ENCODE measurements around the gene USP36. TPM values are rescaled to one million over a fixed set of nuclear protein-coding genes. Genes with fewer than 3 reads are reported as not detected.

USP36 gene
- total and polyA plus RNA-seq, 12 donors, result 13.9 to 69.1 (median 45.5) TPM

DNA sequence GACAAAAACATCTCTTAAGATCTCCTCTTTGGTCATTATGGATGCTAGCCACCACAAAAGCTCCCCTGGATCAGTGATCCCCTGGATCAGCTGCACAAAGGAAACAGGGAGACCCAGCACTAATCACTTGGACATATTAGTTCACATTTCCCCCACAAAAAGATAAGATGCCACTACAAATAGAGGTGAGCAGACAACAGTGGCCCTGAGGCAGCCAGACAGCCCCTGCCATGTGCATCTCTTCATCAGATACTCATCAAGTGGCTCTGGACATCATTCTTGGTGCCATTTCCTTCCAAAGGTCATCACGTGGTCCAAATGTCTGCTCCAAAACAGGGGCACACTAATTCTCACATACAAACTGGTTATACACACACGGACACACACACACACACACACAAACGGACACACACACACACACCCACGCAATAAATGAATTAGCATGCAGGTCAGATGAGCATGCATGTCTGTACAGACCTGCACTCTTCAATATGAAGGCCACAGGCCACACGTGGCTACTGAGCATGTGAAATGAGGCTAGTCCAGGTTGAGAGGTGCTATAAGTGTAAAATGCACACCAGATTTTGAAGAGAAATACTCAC lies 4.1 kb downstream of the USP36 start:
- Histone ChIP-seq H3K27me3 (no peaks in the 10 kb centered on the region), H3K27ac (no peak overlapping the region), H3K9me3 (replicated peaks in 1 of 3) (no peaks in the 10 kb centered on the region), H3K36me3 (replicated peaks in 1 of 2) (peaks cover 0 to 66% of the 10 kb centered on the region in 2 donors), H3K4me1 (replicated peaks in 1 of 2) (peaks cover 10 to 15% of the 10 kb centered on the region in 2 donors), H3K4me3 (no peak overlapping the region)
- 51 to 69% (median 67%) methylated on average over 5 of the region's 5 CpGs for WGBS, 4 donors
- no peak for DNase-seq
- TF ChIP-seq POLR2A (IDR thresholded peaks at IDR 0.05), result no peak
- TF ChIP-seq, protein P1, sequence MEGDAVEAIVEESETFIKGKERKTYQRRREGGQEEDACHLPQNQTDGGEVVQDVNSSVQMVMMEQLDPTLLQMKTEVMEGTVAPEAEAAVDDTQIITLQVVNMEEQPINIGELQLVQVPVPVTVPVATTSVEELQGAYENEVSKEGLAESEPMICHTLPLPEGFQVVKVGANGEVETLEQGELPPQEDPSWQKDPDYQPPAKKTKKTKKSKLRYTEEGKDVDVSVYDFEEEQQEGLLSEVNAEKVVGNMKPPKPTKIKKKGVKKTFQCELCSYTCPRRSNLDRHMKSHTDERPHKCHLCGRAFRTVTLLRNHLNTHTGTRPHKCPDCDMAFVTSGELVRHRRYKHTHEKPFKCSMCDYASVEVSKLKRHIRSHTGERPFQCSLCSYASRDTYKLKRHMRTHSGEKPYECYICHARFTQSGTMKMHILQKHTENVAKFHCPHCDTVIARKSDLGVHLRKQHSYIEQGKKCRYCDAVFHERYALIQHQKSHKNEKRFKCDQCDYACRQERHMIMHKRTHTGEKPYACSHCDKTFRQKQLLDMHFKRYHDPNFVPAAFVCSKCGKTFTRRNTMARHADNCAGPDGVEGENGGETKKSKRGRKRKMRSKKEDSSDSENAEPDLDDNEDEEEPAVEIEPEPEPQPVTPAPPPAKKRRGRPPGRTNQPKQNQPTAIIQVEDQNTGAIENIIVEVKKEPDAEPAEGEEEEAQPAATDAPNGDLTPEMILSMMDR (IDR thresholded peaks at IDR 0.05), result no peak
- intact Hi-C loops (cut with DNase I), result no loop called here

- intact Hi-C loops (cut with DNase I), result no loop called here
- WGBS, 4 donors, result 85 to 94% (median 92%) methylated on average over 8 of the region's 8 CpGs
- Histone ChIP-seq H3K4me3 (no peak overlapping the region), H3K36me3 (replicated peaks in 1 of 2) (peaks cover 0 to 85% of the 10 kb centered on the region in 2 donors), H3K9me3 (replicated peaks in 1 of 3) (no peaks in the 10 kb centered on the region), H3K27me3 (no peaks in the 10 kb centered on the region), H3K27ac (no peak overlapping the region), H3K4me1 (replicated peaks in 1 of 2) (peaks cover 8 to 13% of the 10 kb centered on the region in 2 donors)
- no peak for DNase-seq
- TF ChIP-seq, protein P1 (IDR thresholded peaks at IDR 0.05), result no peak
- no peak for TF ChIP-seq POLR2A (IDR thresholded peaks at IDR 0.05)
Measured at GRCh38 chr17:78834571-78834970, 6.0 kb downstream of the USP36 start.

DNA sequence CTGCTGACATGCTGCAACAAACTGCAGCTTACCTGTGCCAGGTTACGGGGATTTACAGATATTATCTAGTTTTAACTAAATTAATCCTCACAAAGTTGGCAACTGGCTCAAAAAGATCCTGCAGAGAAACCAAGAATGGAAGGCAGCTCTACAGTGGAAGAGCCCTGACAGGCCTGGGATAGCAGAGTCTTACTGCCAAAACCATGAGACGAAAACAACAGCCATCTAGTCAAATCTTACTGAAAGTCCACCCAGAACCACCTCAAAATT lies 8.1 kb downstream of the USP36 start:
- Histone ChIP-seq H3K4me3 (no peak overlapping the region), H3K27me3 (no peaks in the 10 kb centered on the region), H3K36me3 (replicated peaks in 1 of 2) (peaks cover 0 to 95% of the 10 kb centered on the region in 2 donors), H3K4me1 (replicated peaks in 1 of 2) (no peaks in the 10 kb centered on the region), H3K9me3 (replicated peaks in 1 of 3) (no peaks in the 10 kb centered on the region), H3K27ac (no peak overlapping the region)
- TF ChIP-seq, protein P1 (IDR thresholded peaks at IDR 0.05), result no peak
- TF ChIP-seq POLR2A (IDR thresholded peaks at IDR 0.05), result no peak
- 83 to 91% (median 89%) methylated on average over 2 of the region's 2 CpGs for WGBS, 4 donors
- intact Hi-C loops (cut with DNase I), result no loop called here
- no peak for DNase-seq

DNA sequence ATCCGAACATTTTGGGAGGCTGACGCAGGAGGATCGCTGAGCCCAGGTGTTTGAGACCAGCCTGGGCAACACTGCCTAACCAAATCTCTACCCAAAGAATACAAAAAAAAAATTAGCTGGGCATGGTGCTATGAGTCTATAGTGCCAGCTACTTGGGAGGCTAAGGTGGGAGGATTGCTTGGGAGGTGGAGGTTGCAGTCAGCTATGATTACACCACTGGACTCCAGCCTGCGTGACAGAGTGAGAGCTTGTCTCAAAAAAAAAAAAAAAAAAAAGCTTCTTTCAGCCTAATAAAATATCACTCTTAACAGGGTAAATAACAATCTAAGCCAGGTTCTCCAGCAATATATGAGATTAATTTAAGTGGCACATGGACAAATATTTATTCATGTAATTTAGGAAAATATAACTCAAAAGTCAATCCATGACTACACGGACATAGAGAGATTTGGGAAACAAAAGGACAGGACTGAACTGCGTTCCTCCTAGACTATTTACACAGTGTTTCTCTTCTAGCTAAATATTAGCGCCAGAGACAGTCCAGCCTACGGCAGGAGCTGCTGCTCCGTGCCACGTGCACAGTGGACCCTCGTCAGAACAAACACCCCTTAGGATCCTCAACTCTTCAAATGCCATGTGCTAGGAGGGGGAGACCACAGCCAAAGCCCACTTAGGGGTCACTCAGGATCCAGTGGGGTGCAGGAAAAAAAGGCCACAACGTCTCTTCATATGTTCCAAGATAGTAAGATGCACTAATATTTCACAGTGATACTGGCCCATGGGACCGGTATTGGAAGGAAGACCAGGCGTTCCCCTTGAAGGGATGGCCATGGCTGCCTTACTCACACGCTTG lies 8.7 kb downstream of the USP36 start:
- TF ChIP-seq POLR2A (IDR thresholded peaks at IDR 0.05), result no peak
- TF ChIP-seq, protein P1 (IDR thresholded peaks at IDR 0.05), result no peak
- Histone ChIP-seq H3K36me3 (replicated peaks in 1 of 2) (peaks cover 0 to 95% of the 10 kb centered on the region in 2 donors), H3K27ac (no peak overlapping the region), H3K9me3 (replicated peaks in 1 of 3) (no peaks in the 10 kb centered on the region), H3K4me3 (no peak overlapping the region), H3K4me1 (replicated peaks in 1 of 2) (no peaks in the 10 kb centered on the region), H3K27me3 (no peaks in the 10 kb centered on the region)
- 87 to 93% (median 91%) methylated on average over 15 of the region's 15 CpGs for WGBS, 4 donors
- intact Hi-C loops (cut with DNase I), result no loop called here
- no peak for DNase-seq

All from adrenal gland (tissue), 12 donors.